GM18858 (cell line): ENCODE results near the gene RHOT2.
A peak's percentile ranks its signal among the peaks of the same experiment; 100 is the strongest.

Experiments used
- ATAC-seq: cut with Tn5 transposase; IDR thresholded peaks from one replicate; pipeline ENCODE4 v1.9.1; 2021; ENCODE audit not compliant: unreplicated experiment

RHOT2 gene

GRCh38 chr16:632486-633335, 35.2 kb upstream of the RHOT2 start:
- no peak for ATAC-seq

GRCh38 chr16:633336-634050, 34.4 kb upstream of the RHOT2 start:
- no peak for ATAC-seq

DNA sequence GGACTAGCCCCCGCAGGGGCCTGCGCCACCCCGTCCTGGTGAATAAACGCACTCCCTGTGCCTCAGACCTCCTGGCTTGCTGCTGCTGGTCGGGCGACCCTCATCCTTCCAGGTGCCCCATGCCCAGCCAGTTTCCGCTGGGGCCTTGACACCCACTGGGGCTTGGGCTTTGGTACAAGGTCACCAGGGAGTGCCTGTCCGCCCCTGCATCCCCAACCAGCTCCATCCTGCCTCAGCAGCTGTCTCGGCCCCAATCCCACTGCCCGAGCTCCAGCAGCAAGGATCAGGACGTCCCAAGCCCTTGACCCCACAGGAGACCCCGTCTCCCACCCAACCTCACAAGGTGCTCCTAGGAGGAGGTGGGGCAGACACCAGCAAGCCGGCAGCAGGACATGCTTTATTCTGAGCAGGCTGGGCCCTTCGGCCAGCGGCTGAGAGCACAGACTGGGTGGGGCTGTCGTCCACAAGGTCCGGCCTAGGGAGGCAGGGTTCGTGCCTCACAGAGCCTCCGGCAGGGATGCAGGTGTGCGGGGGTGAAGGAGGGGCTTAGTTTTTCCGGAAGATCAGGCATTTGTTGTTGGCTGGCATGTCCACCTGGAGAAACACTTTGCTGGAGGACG, 33.8 kb upstream of the RHOT2 start:
- ATAC-seq = no peak

DNA sequence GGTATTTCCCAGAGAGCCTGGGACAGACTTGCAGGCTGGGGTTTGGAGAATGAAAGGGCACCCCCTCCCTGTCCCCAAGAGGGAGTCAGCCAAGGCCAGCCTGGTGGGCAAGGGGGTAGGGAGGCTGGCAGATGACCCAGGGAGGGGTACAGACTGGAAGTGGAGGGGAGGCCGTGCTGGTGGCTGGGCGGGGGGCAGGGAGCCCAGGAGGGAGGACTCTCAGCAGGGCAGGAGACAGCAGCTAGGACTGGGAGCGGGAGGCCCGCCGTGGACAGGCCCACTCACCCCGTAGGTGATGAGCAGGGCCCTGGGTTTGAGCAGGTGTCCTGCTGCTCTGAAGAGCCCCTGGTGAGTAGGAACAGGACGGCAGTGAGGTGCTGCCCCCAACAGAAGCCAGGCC, 32.9 kb upstream of the RHOT2 start:
- ATAC-seq = no peak

DNA sequence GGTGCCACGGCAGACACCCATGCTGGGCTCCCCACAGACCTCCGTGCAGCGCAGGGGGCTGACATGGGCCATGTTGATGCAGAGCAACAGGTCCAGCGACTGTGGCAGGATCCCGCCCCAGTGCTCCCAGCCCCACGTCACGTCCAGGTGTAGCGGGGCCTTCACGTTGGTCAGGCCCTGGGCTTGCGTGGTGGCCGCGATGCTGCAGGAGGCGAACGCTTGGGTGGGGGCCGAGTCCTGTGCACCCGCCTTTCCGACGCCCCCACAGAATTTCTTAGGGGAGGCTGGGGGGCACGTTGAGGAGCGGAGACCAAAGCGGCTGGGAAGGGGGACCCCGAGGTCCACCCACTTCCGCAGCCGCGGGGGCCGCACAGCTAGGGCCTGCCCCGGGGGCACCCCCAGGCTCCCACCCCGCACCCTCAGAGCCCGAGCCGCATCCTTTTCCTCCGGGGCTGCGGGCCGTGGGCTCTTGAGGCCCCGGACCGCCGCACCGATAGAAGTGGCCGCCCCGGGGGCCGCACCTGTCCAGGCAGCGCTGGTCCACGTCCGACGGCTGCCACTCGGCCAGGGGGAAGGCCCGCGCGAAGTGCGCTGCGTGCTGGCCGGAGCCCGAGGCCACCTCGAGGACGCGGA, 32.2 kb upstream of the RHOT2 start:
- ATAC-seq = no peak

- peak; percentile 59 for ATAC-seq
Measured at GRCh38 chr16:636206-637080, 31.5 kb upstream of the RHOT2 start, which contains the start of gene METTL26. TSS of gene METTL26 (minus strand) at chr16:636305. CDS start at chr16:636290, 15 bp downstream.

- no peak for ATAC-seq
Measured at GRCh38 chr16:637081-638018, 30.6 kb upstream of the RHOT2 start.

GRCh38 chr16:638034-638543, 29.8 kb upstream of the RHOT2 start:
- ATAC-seq = no peak

DNA sequence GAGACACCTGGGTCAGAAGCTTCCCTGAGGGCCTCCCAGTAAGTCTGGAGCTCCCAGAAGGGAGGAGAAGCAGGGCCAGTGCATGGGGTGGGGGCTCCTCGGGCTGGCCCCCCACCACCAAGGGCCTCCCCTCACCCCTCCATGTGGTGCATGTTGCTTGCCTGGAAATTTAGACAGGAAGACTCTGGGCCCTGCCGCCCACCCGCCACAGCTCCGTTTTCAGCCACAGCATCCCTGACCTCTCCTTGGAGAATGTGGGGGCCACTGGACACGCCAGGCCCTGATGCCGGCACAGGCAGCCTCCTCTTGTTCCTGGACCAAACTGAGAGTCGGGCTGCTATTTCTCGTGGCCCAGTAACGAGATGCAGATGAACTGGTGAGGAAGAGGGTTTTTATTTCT, 29.1 kb upstream of the RHOT2 start:
- no peak for ATAC-seq

DNA sequence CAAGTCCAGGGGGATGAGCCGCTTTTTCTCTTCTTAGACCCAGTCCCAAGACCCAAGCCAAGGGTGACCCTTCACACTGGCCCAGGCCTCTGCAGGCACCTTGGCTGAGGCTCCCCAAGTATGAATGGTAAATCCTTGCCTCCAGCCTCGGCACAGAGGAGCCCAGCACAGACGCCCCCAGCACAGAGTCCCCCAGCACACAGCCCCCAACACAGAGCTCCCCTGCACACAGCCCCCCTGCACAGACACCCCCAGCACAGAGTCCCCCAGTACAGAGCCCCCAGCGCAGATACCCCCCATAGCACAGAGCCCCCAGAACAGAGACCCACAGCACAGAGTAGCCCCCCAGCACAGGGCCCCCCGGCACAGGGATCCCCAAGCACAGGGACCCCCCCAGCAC, 27.3 kb upstream of the RHOT2 start:
- ATAC-seq = no peak

DNA sequence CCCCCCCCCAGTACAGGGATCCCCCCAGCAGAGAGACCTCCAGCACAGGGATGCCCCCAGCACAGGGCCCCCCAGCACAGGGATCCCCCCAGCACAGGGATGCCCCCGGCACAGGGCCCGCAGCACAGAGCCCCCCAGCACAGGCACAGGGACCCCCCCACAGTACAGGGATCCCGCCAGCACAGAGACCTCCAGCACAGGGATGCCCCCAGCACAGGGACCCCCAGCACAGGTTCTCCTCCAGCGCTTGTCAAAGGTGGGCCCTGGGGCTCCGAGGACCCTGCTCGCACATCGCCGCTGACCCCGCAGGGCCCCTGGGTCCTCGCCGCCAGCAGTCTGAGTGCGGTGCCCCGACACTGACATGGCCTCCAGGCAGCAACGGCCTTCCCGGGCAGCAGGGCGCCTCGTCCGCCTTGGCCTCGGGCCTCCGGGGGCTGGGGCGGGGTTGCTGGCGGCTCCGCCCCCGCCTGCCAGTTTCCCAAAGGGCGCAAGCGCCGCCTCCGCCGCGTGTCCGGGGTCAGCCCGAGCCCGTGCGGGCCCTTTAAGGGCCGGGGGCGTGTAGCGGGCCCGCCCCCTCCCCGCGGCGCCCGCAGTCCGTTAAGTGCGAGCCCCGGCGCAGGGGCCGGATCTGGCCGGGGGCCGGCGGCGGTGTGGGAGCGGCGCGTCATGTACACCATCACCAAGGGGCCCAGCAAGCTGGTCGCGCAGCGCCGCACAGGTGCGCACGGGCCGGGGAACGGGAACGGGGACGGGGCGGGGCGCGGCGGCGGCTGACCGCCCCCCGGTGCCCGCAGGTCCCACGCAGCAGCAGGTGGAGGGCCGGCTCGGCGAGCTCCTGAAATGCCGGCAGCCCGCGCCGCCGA, 26.4 kb upstream of the RHOT2 start, which contains the start of gene MCRIP2:
Gene MCRIP2 (plus strand): TSS at position 503 of the 863 bp plus-strand sequence. CDS start 164 bp downstream, at position 667.
- ATAC-seq = no peak

DNA sequence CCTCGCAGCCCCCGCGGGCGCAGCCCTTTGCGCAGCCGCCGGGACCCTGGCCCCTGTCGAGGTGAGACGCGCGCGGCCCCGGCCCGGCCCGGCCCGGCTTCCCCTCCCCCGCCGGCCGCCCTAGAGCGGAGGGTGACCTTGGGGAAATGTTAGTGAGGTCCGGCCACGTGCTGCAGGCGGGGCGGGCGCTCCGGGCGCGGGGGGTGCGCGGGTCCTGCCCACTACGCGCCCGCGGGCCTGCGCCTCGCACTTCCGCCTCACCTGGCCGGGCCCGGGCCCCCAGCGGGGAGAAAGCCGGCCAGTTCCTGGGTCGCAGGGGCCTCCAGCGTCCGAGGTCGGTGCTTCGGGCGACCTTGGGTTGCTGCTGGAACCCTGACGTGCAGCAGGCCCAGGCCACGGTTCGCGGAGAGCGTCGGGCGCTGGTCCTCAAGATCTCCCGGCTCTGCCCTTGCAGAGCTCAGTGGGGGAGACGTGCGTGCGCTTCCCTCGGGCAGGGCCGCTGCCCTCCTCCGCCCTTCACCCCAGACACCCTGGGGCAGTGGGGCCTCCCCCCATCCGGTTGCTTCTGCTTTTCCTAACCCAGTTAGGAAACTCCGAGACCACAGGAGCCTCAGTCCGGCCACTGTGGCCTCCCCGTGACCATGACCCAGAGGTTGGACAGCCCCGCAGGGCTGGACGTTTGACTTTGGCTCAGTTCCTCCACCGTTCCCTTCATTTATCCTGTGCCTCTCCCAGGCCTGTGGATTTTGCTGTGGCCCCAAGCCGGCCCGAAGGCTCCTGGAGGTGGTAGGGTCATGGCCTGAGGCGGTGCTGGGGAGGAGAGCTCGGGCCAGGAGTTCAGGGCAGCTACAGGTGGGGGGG, 25.5 kb upstream of the RHOT2 start:
- ATAC-seq = no peak

- no peak for ATAC-seq
Measured at GRCh38 chr16:643050-643368, 24.9 kb upstream of the RHOT2 start.

DNA sequence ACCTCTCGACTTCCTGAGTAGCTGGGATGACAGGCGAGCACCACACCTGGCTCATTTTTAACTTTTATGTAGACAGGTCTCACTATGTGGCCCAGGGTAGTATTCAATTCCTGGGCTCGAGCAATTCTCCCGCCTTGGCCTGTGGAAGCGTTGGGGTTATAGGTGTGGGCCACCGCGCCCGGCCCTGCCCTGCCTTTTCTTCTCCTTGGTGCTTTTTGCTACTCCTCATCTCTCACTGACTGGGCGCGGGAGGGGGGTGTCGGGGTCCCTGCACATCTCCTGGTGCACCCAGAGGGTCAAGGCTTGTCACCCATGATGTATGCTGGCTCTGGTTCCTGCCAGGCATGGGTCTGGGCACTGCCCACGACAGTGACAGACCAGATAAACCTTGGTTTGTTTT, 23.4 kb upstream of the RHOT2 start:
- ATAC-seq = no peak

DNA sequence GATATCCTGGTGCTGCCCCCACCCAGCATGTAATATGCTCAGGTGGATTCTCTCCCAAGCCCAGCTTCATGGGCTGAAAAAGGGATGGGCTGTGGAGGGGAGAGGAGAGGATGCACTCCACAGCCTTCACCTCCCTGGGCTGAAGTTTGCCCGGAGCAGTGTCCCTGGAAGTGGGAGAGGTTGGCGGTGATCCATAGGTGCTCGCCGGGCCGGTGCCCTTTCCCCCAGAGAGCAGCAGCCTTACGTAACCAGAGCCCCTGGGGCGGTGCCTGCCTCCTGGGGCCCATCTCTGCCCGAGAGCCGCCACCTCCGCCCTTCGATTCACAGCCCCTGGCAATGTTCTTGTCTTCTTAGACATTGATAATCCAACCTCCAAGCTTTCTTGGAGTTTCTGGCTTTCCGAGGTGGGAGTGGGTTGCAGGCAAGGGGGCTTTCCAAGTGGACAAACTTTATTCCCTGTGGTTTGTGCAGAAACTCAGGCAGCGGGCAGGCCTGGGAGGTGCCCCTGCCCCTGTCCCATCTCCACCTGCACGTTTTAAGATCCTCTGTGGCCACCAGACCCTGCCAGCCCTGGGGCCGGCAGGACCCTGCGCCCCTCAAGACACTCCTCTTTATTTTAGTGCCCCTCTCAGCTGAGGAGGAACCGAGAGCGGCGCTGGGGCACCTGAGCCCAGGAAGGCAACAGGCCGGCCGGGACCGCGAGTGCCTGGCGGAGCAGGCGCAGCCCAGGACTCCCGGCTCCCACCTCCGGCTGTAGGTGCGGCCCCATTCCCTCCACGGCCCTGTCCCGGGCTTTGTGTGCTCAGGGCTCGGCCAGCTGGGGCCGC, 21.9 kb upstream of the RHOT2 start:
- ATAC-seq = no peak

DNA sequence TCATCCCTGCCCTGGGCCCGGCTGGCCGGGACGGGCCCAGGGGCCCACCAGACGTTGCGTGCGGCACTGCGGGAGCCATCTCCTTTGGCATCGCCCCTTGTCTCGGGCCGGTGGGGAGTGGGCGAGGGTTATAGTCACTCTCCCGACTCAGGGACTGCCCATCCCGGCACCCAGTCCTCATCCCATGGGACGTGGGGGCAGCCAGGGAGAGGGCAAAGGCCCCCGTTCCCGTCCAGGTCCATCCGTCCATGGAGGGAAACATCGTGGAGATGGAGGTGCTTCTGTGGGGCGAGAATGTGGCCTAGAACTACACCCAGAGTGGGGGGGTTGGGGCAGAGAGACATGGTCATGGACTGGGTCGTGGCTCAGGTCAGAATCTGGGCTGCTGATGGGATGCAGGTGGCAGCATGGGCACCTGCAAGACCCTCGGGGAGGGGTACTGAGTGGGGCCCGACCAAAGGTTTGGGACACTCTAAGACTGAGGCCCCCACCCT, 21.2 kb upstream of the RHOT2 start:
- no peak for ATAC-seq
